NCI-H748 treated with DMSO at 0.1 percent for 48 hours (cell line): ENCODE measurements around the gene RPH3AL.
"Not testable (repeated sequence)": the region's sequence is repeated elsewhere in the genome, so short reads cannot be mapped to it uniquely, and the experiment has no call there.

ENCODE experiments used
- DNase-seq: peaks from one replicate; lab custom pipeline; 2025; lab: John Stamatoyannopoulos, UW

Gene RPH3AL

GRCh38 chr17:226108-227077 lies 126.2 kb downstream of the RPH3AL start:
- no peak for DNase-seq

GRCh38 chr17:225551-225950 lies 127.1 kb downstream of the RPH3AL start:
- no peak for DNase-seq

- DNase-seq, result not testable (repeated sequence)
Measured at GRCh38 chr17:224576-224975, 128.0 kb downstream of the RPH3AL start.

DNA sequence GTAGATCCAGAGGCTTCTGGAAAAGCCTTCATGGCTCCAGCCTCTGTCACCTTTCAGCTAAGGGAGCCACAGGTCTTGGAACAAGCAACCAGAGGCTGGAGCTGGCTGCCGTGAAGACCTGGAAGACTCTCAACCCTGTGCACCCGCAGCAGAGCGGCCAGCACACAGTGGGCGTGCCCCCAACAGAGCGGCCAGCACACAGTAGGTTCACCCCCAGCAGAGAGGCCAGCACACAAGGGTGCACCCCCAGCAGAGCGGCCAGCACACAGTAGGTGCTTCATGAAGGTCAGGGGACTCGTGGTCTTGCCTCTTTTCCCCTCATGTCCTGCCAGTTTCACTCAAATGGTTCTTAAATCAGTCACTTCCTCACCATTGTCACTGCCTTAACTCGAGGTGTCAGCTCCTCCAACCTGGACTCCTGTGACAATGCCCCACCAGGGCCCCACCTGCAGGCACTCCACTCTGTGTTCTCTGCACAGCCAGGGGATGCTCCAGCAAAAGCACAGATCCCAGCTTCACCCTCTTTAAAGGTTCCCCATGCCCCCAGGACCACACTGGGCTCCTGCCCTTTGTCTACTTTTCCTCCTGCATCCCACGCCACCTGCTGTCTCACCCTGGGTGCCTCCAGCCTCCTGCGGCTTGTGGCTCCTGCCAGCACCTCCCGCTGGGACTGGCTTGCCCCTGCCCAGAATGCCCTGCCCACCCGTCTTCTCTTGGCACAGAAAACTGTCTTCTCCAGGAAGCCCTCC lies 128.7 kb downstream of the RPH3AL start:
- no peak for DNase-seq

- DNase-seq, result no peak
Measured at GRCh38 chr17:222172-222571, 130.4 kb downstream of the RPH3AL start.

DNA sequence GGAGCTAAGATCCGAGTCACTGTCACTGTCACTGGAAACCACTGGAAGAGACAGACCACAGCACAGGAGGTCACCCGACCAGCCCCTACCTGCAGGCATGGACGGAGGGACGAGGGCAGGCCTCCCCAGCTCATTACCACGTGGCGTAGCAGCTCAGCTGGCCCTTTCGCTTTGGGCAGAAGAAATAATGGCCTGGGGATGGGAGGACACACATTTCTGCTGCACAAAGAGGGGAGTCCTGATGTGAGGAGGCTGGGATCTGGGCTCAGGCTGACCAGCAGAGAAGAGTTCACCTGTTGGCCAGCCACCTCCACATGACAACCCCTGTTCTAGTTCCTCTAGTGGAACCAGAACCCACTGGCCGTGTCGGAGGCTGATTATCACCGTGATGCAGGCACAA lies 132.9 kb downstream of the RPH3AL start:
- DNase-seq, result no peak

- DNase-seq, result no peak
Measured at GRCh38 chr17:218432-219110, 134.0 kb downstream of the RPH3AL start.

GRCh38 chr17:216625-217024 lies 136.0 kb downstream of the RPH3AL start:
- no peak for DNase-seq

GRCh38 chr17:215563-216478 lies 136.8 kb downstream of the RPH3AL start:
- not testable (repeated sequence) for DNase-seq

GRCh38 chr17:214881-215331 lies 137.7 kb downstream of the RPH3AL start:
- no peak for DNase-seq

- DNase-seq, result no peak
Measured at GRCh38 chr17:213286-214105, 139.1 kb downstream of the RPH3AL start.

- no peak for DNase-seq
Measured at GRCh38 chr17:210402-210801, 142.2 kb downstream of the RPH3AL start.

DNA sequence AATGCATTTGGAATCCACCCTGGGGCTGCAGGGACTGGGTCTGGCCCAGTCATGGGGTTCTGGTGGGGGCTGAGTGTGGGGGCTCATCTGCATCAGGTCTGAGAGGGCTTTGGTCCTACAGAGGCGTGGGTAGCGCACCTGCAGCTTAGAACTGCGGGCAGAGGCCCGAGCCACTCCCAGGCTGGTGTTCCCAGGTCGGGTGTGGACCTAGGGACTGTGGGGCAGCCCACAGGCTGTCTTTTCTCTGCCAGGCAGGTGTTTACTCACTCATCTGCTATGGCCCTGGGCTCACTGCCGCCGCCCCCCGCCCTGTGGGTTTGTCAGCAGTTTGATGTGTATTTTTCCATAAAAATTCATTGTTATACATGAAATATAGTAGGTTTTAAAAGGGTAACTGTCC lies 144.2 kb downstream of the RPH3AL start:
- DNase-seq, result no peak

GRCh38 chr17:207775-208174 lies 144.8 kb downstream of the RPH3AL start:
- DNase-seq, result no peak

DNA sequence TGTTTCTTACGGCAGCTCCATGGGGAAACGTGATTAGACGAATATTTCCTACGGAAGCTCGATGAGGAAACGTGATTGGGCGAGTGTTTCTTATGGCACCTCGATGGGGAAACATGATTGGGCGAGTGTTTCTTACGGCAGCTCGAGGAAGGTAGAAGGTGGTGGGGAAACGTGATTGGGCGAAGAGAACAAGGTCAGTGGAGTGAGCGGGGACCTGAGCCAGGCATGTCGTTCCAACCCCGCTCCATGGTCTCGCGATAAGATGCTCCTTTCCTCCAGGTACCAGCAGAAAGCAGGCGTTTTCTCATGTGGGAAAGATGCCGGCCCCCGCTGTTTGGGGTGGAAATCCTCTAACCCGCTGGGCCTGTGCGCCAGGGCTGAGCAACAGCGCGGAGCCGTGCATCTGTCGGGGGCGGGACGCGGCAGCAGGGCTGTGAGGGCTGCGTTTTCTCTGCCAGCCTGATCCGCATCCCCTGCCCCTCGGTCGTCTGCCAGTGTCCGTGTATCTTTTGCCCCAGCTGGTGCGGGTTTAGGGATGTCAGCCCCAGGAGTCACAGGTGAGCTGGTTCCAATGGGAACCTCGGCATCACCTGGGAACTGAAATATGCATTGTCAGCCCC lies 145.6 kb downstream of the RPH3AL start:
- no peak for DNase-seq

DNA sequence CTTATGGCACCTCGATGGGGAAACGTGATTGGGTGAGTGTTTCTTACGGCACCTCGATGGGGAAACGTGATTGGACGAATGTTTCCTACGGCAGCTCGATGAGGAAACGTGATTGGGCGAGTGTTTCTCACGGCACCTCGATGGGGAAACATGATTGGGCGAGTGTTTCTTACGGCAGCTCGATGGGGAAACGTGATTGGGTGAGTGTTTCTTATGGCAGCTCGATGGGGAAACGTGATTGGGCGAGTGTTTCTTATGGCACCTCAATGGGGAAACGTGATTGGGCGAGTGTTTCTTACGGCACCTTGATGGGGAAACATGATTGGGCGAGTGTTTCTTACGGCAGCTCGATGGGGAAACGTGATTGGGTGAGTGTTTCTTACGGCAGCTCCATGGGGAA lies 146.1 kb downstream of the RPH3AL start:
- not testable (repeated sequence) for DNase-seq

GRCh38 chr17:205817-206216 lies 146.8 kb downstream of the RPH3AL start:
- DNase-seq, result no peak

DNA sequence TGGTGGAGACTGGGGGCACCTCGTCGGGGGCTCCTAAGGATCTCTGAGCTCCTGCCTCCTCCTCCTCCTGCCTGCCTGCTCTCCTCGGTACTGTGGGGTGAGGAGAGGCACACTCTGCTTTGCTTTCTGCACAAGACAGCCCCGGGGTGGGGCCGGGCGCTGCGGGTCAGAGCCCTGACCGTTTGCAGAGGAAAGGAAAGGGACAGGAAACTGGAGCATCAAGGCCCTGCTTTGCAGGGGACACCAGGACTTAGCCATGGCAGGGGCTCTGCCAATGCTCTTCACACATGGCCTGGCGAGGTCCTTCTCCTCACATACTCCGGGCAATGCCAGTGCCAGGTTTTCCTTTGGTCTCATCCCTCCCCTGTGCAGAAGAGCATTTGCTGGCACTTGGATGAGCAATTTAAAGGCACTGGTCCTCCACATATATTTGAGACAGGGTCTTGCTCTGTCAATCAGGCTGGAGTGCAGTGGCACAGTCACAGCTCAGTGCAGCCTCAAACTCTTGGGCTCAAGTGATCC lies 147.4 kb downstream of the RPH3AL start:
- DNase-seq, result no peak

DNA sequence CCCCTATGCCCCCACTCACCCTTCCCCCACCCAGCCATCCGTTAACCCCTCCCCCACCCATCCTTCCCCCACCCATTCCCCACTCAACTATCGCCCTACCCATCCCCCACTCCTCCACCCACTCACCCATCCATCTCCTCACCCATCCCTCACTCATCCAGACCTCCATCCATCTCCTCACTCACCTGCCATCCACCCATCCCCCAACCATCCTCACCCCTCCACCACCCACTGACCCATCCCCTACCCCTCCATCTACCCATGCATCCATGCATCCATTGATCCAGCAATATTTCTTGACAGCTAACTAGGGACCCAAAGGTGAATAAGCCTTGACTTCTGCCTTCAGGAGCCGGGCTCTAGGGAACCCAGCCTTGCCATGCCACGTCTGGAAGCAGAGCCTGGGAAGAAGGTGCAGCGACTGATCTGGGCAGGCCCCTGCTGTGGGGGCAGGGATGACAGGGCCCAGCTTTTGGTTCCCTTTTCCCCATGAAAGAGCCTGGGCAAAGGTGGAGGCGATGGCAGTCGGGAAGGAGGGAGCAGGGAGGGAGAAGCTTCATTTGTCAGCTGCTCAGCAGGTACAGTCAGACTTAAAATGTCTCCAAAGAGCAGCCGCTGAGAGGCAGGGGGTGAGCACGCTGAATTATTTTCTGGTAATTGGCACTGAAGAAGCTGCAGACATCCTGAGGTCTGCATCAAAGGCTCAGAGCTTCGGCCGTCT lies 148.0 kb downstream of the RPH3AL start:
- DNase-seq, result no peak
